DMS114 treated with DMSO at 0.1 percent for 48 hours (cell line): ENCODE data around the gene CATSPERZ.

Source experiments
- DNase-seq: peaks from one replicate; lab custom pipeline; 2025; ENCODE audit not compliant: unreplicated experiment; lab: John Stamatoyannopoulos, UW

Gene CATSPERZ

GRCh38 chr11:64299847-64300648, at the start of gene CATSPERZ:
Gene CATSPERZ (plus strand): TSS chr11:64300358. CDS start chr11:64300411, 53 bp downstream.
- no peak for DNase-seq

- no peak for DNase-seq
Measured at GRCh38 chr11:64250415-64251015, 49.6 kb upstream of the CATSPERZ start.

GRCh38 chr11:64251016-64251752, 49.0 kb upstream of the CATSPERZ start, which contains the start of gene PLCB3:
Gene PLCB3 (plus strand): TSS chr11:64251530. CDS start chr11:64251650, 120 bp downstream.
- DNase-seq: peak; percentile 39

- no peak for DNase-seq
Measured at GRCh38 chr11:64251753-64252002, 48.5 kb upstream of the CATSPERZ start.

GRCh38 chr11:64252003-64252872, 47.9 kb upstream of the CATSPERZ start:
- DNase-seq: no peak

- no peak for DNase-seq
Measured at GRCh38 chr11:64253043-64253442, 47.1 kb upstream of the CATSPERZ start.

GRCh38 chr11:64253481-64253880, 46.7 kb upstream of the CATSPERZ start:
- no peak for DNase-seq

- no peak for DNase-seq
Measured at GRCh38 chr11:64254326-64254725, 45.8 kb upstream of the CATSPERZ start.

- no peak for DNase-seq
Measured at GRCh38 chr11:64255135-64256128, 44.7 kb upstream of the CATSPERZ start.

GRCh38 chr11:64256300-64256699, 43.9 kb upstream of the CATSPERZ start:
- no peak for DNase-seq

- DNase-seq: no peak
Measured at GRCh38 chr11:64258356-64258755, 41.8 kb upstream of the CATSPERZ start.

GRCh38 chr11:64258946-64259532, 41.1 kb upstream of the CATSPERZ start:
- no peak for DNase-seq

GRCh38 chr11:64259533-64260067, 40.6 kb upstream of the CATSPERZ start:
- no peak for DNase-seq

- DNase-seq: no peak
Measured at GRCh38 chr11:64260147-64260708, 39.9 kb upstream of the CATSPERZ start.

GRCh38 chr11:64261556-64262080, 38.5 kb upstream of the CATSPERZ start:
- DNase-seq: no peak

- no peak for DNase-seq
Measured at GRCh38 chr11:64262271-64263002, 37.7 kb upstream of the CATSPERZ start.

GRCh38 chr11:64263021-64263946, 36.9 kb upstream of the CATSPERZ start:
- no peak for DNase-seq
